Astrocyte of the spinal cord (primary cell): ENCODE data around the gene ZC3H7A.

Experiments
- DNase-seq: peaks from one replicate; pipeline ENCODE4 v3.0.0; 2011; ENCODE audit warnings: low read depth, low spot score
- H3K4me3 ChIP-seq: 2 replicates; pipeline ENCODE4 v1.5.1; 2011; ENCODE audit warnings: low read depth, mild to moderate bottlenecking, low read length, moderate library complexity
- CTCF ChIP-seq: IDR thresholded peaks from 2 replicates; pipeline ENCODE4 v1.5.1; 2012; ENCODE audit warnings: low read depth, mild to moderate bottlenecking, low read length, inconsistent platforms
- in situ Hi-C: cut with HindIII; loops from 2 replicates; pipeline ENCODE4 v1.10.0; 2017; ENCODE audit warnings: low sequenced_read_pairs

ZC3H7A gene

GRCh38 chr16:11755022-11755760 is 41.9 kb downstream of the ZC3H7A start:
- peak; percentile 28 for DNase-seq

GRCh38 chr16:11752856-11753255 is 44.2 kb downstream of the ZC3H7A start:
- no peak for TF ChIP-seq CTCF
- no peak for DNase-seq
- H3K4me3 ChIP-seq, result no peak overlapping the region
- in situ Hi-C loops, result no loop called here

More at GRCh38 chr16:11755022-11755760, 41.9 kb downstream of the ZC3H7A start:
- no peak for TF ChIP-seq CTCF
- in situ Hi-C loops, result no loop called here
- H3K4me3 ChIP-seq, result no peak overlapping the region

- no peak overlapping the region for H3K4me3 ChIP-seq
- TF ChIP-seq CTCF, result no peak
- in situ Hi-C loops, result no loop called here
- no peak for DNase-seq
These were observed 47.0 kb downstream of the ZC3H7A start for GRCh38 chr16:11750056-11750455.

- in situ Hi-C loops, result no loop called here
- no peak for DNase-seq
- no peak overlapping the region for H3K4me3 ChIP-seq
- no peak for TF ChIP-seq CTCF
These were observed 48.4 kb downstream of the ZC3H7A start for GRCh38 chr16:11748404-11749254.

- in situ Hi-C loops, result no loop called here
These were observed 49.1 kb downstream of the ZC3H7A start for GRCh38 chr16:11747949-11748403.

More at GRCh38 chr16:11747949-11748403, 49.1 kb downstream of the ZC3H7A start:
- no peak overlapping the region for H3K4me3 ChIP-seq
- no peak for TF ChIP-seq CTCF
- no peak for DNase-seq
